CD4-positive, alpha-beta T cell treated with Interleukin-10 for 1 hour (primary cell): ENCODE measurements around the gene FHAD1.

ENCODE experiments used
- DNase-seq: peaks from one replicate; pipeline ENCODE4 v3.0.0-alpha.2; 2020

The FHAD1 gene

DNA sequence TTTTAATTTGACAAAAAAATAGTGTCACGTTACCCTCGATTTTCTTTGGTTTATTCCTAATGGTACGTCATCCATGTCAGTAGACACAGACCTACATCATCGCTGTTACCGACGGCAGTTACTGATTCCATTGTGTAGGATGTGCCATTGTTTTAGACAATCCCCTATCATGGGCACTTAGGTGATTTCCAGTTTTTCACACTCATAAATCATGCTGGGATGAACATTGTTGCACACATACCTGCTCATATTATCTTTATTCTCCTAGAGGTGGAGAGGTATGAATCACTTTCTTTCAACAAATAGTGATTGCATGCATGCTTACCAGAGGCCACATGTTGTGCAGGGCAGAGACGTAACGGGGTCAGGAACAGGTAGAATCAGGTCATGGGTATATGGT is 83.0 kb downstream of the FHAD1 start:
- DNase-seq: no peak

- no peak for DNase-seq
These were observed 84.2 kb downstream of the FHAD1 start for GRCh38 chr1:15331180-15331579.

GRCh38 chr1:15331734-15332133 is 84.7 kb downstream of the FHAD1 start:
- no peak for DNase-seq

GRCh38 chr1:15332525-15332924 is 85.5 kb downstream of the FHAD1 start:
- DNase-seq: no peak

- DNase-seq: no peak
These were observed 86.1 kb downstream of the FHAD1 start for GRCh38 chr1:15332952-15333715.

DNA sequence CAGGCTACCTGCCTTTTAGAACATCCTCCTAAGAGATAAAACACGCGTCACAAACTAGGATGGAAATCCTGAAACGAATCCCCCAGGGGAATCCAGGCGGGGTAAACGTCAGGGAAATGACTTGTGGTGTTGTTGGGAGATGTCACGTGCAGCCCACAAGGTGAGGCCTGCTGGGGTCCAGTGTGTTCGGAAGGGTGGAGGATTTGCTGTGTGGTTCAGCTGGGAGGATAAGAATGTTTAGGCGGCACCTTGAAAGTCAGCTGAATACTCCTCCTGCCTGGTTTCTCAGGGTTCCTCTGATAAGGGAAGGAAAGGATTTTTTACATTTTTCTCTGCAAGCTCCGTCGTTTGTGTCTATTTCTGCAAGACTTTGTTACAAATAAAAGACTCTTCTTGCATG is 88.0 kb downstream of the FHAD1 start:
- no peak for DNase-seq

DNA sequence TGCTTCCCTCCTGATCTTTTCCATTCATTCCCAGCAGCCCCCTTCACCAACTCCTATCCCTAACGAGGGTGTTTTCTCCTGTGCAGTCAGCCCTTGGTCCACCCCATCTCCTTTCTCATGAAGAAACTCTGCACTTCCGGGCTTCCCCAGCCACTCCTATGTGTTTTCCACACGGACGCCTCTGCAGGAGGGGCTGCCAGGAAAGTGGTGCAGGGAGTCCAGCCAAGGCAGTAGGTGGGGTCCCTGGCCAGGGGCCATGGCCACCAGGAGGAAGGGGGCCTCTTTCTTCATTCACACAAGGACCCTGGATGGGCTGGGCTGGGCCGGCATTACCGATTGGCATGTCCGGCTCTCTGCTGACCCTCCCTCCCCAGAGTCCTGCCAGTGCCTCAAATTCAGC is 89.8 kb downstream of the FHAD1 start:
- no peak for DNase-seq

- DNase-seq: no peak
These were observed 90.8 kb downstream of the FHAD1 start for GRCh38 chr1:15337656-15338402.

DNA sequence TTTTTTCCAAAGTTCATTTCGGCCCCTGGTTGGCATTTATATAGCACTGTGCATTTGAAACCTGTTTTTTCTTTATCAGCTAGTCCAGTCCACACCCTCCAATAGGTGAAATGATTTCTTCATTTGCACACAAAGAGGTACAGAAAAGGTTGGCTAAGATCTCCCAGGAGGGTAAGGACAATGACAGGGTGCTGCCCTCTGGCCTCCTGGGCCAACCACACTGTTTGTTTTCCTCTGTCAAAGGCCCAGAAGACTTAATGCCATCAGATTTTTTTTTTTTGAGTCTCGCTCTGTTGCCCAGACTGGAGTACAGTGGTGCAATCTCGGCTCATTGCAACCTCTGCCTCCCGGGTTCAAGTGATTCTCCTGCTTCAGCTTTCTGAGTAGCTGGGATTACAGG is 92.5 kb downstream of the FHAD1 start:
- DNase-seq: no peak

DNA sequence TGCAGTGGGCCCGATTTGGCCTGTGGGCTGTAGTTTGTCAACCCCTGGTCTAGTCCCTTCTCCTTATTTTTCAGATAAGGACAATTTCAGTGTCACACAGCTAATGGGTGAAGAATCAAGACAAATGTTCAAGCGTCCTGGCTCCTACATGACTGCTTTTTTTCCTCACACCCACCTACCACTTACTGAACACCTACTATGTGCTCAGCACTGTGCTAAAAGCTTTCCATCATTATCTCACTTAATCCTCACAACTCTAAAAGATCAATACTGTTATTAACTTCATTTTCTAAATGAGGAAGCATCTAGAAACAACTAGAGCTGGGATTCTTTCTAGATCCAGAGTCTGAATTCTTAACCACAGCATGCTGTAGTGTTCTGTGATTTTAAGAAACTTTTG is 94.2 kb downstream of the FHAD1 start:
- DNase-seq: no peak

DNA sequence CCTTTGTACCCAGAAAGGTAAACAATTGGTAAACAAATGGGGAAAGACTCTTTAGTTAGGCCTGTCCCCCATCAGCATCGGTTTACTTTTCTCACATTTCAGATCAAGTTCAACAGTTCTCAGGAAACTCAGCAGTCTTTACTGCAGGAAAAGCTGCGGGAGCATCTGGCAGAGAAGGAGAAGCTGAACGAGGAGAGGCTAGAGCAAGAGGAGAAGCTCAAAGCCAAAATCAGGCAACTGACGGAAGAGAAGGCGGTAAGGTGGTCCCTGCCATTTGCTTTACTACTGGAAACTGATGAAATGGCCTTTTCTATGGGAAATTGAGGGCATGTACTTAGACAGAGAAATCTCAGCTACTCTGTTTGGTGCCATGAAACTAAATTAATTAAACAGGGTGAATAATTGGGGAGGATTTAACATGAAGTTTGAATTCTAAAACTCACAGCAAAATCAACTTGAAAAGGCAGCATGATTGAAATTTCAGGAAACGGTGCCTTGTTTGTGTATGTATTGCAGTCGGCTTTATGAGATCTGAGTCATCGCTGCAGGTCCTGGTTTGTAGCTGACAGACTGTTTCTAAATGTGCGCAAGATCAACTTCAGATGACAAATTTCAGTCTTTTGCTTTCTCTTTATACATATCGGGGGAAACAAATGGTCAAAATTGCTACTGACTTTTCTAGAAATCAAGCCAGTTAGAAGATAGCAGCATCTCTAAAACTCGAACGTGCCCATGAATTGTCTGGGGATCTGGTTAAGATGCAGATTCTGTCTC is 94.8 kb downstream of the FHAD1 start:
- peak; percentile 30 for DNase-seq

DNA sequence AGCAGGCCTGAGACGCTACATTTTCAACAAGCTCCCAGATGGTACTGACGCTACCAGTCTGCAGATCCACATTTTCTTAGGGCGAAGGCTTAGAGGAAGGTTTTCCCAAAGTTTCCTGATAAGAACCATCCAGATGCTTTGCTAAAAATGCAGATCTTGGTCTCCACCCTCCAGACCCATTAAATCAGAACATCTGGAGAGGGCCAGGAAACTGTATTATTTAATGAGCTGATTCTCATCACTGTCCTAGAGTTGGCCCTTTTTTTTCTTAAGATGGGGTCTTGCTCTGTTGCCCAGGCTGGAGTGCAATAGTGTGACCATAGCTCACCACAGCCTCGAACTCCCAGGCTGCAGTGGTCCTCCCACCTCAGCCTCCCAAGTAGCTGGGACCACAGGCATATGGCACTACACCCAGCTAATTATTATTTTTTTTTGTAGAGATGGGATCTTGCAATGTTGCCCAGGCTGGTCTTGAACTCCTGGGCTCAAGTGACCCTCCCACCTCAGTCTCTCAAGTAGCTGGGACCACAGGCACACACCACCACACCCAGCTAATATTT is 95.5 kb downstream of the FHAD1 start:
- DNase-seq: no peak

GRCh38 chr1:15343099-15343498 is 96.1 kb downstream of the FHAD1 start:
- DNase-seq: no peak

GRCh38 chr1:15343729-15344128 is 96.7 kb downstream of the FHAD1 start:
- no peak for DNase-seq

DNA sequence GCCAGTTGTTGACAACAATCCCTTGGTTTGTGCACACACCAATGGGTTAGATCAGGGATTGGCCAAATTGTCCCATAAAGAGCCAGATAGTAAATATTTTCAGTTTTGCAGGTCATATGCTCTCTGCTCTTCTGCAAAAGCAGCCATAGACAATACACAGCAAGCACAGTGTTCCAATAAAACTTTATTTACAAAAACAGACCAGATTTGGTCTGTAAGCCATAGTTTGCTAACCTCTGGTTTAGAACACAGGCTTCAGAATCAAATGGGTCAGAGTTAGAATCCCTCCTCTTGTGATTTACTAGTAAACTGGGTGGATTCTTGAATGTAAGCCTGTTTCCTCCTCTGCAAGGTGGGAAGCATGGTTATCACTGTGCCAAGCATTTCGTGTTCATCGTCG is 97.4 kb downstream of the FHAD1 start:
- DNase-seq: no peak

- no peak for DNase-seq
These were observed 98.0 kb downstream of the FHAD1 start for GRCh38 chr1:15344800-15345704.

GRCh38 chr1:15345705-15346345 is 98.8 kb downstream of the FHAD1 start:
- peak; percentile 73 for DNase-seq

- no peak for DNase-seq
These were observed 99.5 kb downstream of the FHAD1 start for GRCh38 chr1:15346346-15347030.

GRCh38 chr1:15347182-15347581 is 100.2 kb downstream of the FHAD1 start:
- DNase-seq: peak; percentile 41

GRCh38 chr1:15348648-15349047 is 101.6 kb downstream of the FHAD1 start:
- DNase-seq: no peak

- no peak for DNase-seq
These were observed 102.1 kb downstream of the FHAD1 start for GRCh38 chr1:15349133-15349532.
